ENCODE measurements around the gene DSP. TPM values are rescaled to one million over a fixed set of nuclear protein-coding genes. Genes with fewer than 3 reads are reported as not detected.

DSP gene
- total RNA-seq, 1 donor from 2014 or later, result 7.2 TPM

- no peaks in the 10 kb centered on the region for H3K27me3 ChIP-seq
- H3K27ac ChIP-seq, result no peak overlapping the region
- no peaks in the 10 kb centered on the region for H3K36me3 ChIP-seq
- no peaks in the 10 kb centered on the region for H3K9me3 ChIP-seq
- DNase-seq (ENCODE audit: low spot score in 2 of 2), result no peak
- H3K4me1 ChIP-seq, result no peaks in the 10 kb centered on the region
- TF ChIP-seq CTCF (IDR thresholded peaks at IDR 0.05), result no peak
- H3K4me3 ChIP-seq, result no peak overlapping the region
- intact Hi-C loops (cut with DNase I), result no loop called here
These were observed 26.1 kb upstream of the DSP start for GRCh38 chr6:7515363-7515762.

- H3K27ac ChIP-seq, result no peak overlapping the region
- H3K27me3 ChIP-seq, result no peaks in the 10 kb centered on the region
- H3K9me3 ChIP-seq, result no peaks in the 10 kb centered on the region
- no peak for TF ChIP-seq CTCF (IDR thresholded peaks at IDR 0.05)
- H3K4me3 ChIP-seq, result no peak overlapping the region
- no peaks in the 10 kb centered on the region for H3K36me3 ChIP-seq
- no peaks in the 10 kb centered on the region for H3K4me1 ChIP-seq
- intact Hi-C loops (cut with DNase I), result no loop called here
- DNase-seq (ENCODE audit: low spot score in 2 of 2), result no peak
These were observed 22.6 kb upstream of the DSP start for GRCh38 chr6:7518877-7519276.

GRCh38 chr6:7522873-7523272 lies 18.6 kb upstream of the DSP start:
- Histone ChIP-seq H3K4me3 (no peak overlapping the region), H3K36me3 (no peaks in the 10 kb centered on the region), H3K9me3 (no peaks in the 10 kb centered on the region), H3K27ac (no peak overlapping the region), H3K4me1 (no peaks in the 10 kb centered on the region), H3K27me3 (no peaks in the 10 kb centered on the region)
- DNase-seq (ENCODE audit: low spot score in 2 of 2), result no peak
- intact Hi-C loops (cut with DNase I), result no loop called here
- no peak for TF ChIP-seq CTCF (IDR thresholded peaks at IDR 0.05)

- Histone ChIP-seq H3K27me3 (no peaks in the 10 kb centered on the region), H3K4me1 (no peaks in the 10 kb centered on the region), H3K36me3 (no peaks in the 10 kb centered on the region), H3K9me3 (no peaks in the 10 kb centered on the region), H3K4me3 (no peak overlapping the region), H3K27ac (no peak overlapping the region)
- DNase-seq (ENCODE audit: low spot score in 2 of 2), result no peak
- intact Hi-C loops (cut with DNase I), result no loop called here
- TF ChIP-seq CTCF (IDR thresholded peaks at IDR 0.05), result no peak
These were observed 17.5 kb upstream of the DSP start for GRCh38 chr6:7523922-7524321.

- H3K9me3 ChIP-seq, result no peaks in the 10 kb centered on the region
- DNase-seq (ENCODE audit: low spot score in 2 of 2), result no peak
- TF ChIP-seq CTCF (IDR thresholded peaks at IDR 0.05), result no peak
- intact Hi-C loops (cut with DNase I), result no loop called here
- no peaks in the 10 kb centered on the region for H3K27me3 ChIP-seq
- no peak overlapping the region for H3K4me3 ChIP-seq
- H3K36me3 ChIP-seq, result no peaks in the 10 kb centered on the region
- no peak overlapping the region for H3K27ac ChIP-seq
- no peaks in the 10 kb centered on the region for H3K4me1 ChIP-seq
These were observed 14.7 kb upstream of the DSP start for GRCh38 chr6:7526755-7527154.

GRCh38 chr6:7528565-7528964 lies 12.9 kb upstream of the DSP start:
- intact Hi-C loops (cut with DNase I), result no loop called here
- no peaks in the 10 kb centered on the region for H3K36me3 ChIP-seq
- no peaks in the 10 kb centered on the region for H3K4me1 ChIP-seq
- no peaks in the 10 kb centered on the region for H3K9me3 ChIP-seq
- no peak for DNase-seq (ENCODE audit: low spot score in 2 of 2)
- no peaks in the 10 kb centered on the region for H3K27me3 ChIP-seq
- H3K4me3 ChIP-seq, result no peak overlapping the region
- no peak for TF ChIP-seq CTCF (IDR thresholded peaks at IDR 0.05)
- no peak overlapping the region for H3K27ac ChIP-seq
